ENCODE measurements around the gene PPP1R1B.

- TF ChIP-seq CTCF (conservative IDR thresholded peaks at IDR 0.05; ENCODE audit: low read length) (peak; percentile 89), EZH2phosphoT487 (IDR thresholded peaks at IDR 0.05; ENCODE audit: borderline replicate concordance) (no peak)
These were observed 3.3 kb upstream of the PPP1R1B start for GRCh38 chr17:39623356-39623950.

Data from Loucy (cell line).